HUES48 (cell line): ENCODE data around the gene DNASE2B.

Experiments used
- H3K27ac ChIP-seq: one replicate; pipeline ENCODE4 v1.7.0; 2013; ENCODE audit warnings: low read depth, low read length, inconsistent platforms
- H3K27me3 ChIP-seq: 2 replicates; pipeline ENCODE4 v1.6.1; 2013; ENCODE audit warnings: mild to moderate bottlenecking, low read length; ENCODE audit not compliant: control insufficient read depth, insufficient read depth
- H3K36me3 ChIP-seq: 2 replicates; pipeline ENCODE4 v1.6.1; 2013; ENCODE audit warnings: low read length; ENCODE audit not compliant: control insufficient read depth, insufficient read depth
- H3K4me1 ChIP-seq: 2 replicates; pipeline ENCODE4 v1.6.1; 2013; ENCODE audit warnings: mild to moderate bottlenecking, low read length; ENCODE audit not compliant: control insufficient read depth, insufficient read depth
- H3K4me3 ChIP-seq: 2 replicates; pipeline ENCODE4 v1.5.1; 2013; ENCODE audit warnings: mild to moderate bottlenecking, low read depth, low read length
- H3K9ac ChIP-seq: 2 replicates; pipeline ENCODE4 v1.6.1; 2013; ENCODE audit warnings: mild to moderate bottlenecking, low read depth, low read length, moderate library complexity
- H3K9me3 ChIP-seq: 2 replicates; pipeline ENCODE4 v1.6.1; 2013; ENCODE audit warnings: low read length; ENCODE audit not compliant: control insufficient read depth, insufficient read depth

The DNASE2B gene

GRCh38 chr1:84422909-84423308 lies 24.6 kb downstream of the DNASE2B start:
- Histone ChIP-seq H3K4me3 (no peak overlapping the region), H3K9ac (no peak overlapping the region), H3K36me3 (no peaks in the 10 kb centered on the region), H3K9me3 (no peaks in the 10 kb centered on the region), H3K27me3 (no peaks in the 10 kb centered on the region), H3K27ac (no peak overlapping the region), H3K4me1 (no peaks in the 10 kb centered on the region)

- H3K27me3 ChIP-seq: no peaks in the 10 kb centered on the region
- no peak overlapping the region for H3K4me3 ChIP-seq
- H3K27ac ChIP-seq: no peak overlapping the region
- H3K9me3 ChIP-seq: no peaks in the 10 kb centered on the region
- H3K9ac ChIP-seq: no peak overlapping the region
- no peaks in the 10 kb centered on the region for H3K4me1 ChIP-seq
- H3K36me3 ChIP-seq: no peaks in the 10 kb centered on the region
Observed at GRCh38 chr1:84424513-84425149, 26.3 kb downstream of the DNASE2B start.

- no peaks in the 10 kb centered on the region for H3K9me3 ChIP-seq
- no peaks in the 10 kb centered on the region for H3K36me3 ChIP-seq
- no peak overlapping the region for H3K4me3 ChIP-seq
- H3K4me1 ChIP-seq: no peaks in the 10 kb centered on the region
- H3K27me3 ChIP-seq: no peaks in the 10 kb centered on the region
- no peak overlapping the region for H3K9ac ChIP-seq
- no peak overlapping the region for H3K27ac ChIP-seq
Observed at GRCh38 chr1:84425150-84425896, 27.0 kb downstream of the DNASE2B start.

GRCh38 chr1:84426376-84426775 lies 28.1 kb downstream of the DNASE2B start:
- Histone ChIP-seq H3K9ac (no peak overlapping the region), H3K4me1 (no peaks in the 10 kb centered on the region), H3K27ac (no peak overlapping the region)

GRCh38 chr1:84427250-84428188 lies 29.2 kb downstream of the DNASE2B start:
- no peak overlapping the region for H3K9ac ChIP-seq
- no peaks in the 10 kb centered on the region for H3K36me3 ChIP-seq
- no peak overlapping the region for H3K4me3 ChIP-seq
- H3K27me3 ChIP-seq: no peaks in the 10 kb centered on the region
- no peaks in the 10 kb centered on the region for H3K9me3 ChIP-seq
- H3K4me1 ChIP-seq: no peaks in the 10 kb centered on the region
- H3K27ac ChIP-seq: no peak overlapping the region

More at GRCh38 chr1:84426376-84426775, 28.1 kb downstream of the DNASE2B start:
- Histone ChIP-seq H3K4me3 (no peak overlapping the region), H3K36me3 (no peaks in the 10 kb centered on the region), H3K27me3 (no peaks in the 10 kb centered on the region), H3K9me3 (no peaks in the 10 kb centered on the region)

- no peak overlapping the region for H3K9ac ChIP-seq
- no peak overlapping the region for H3K4me3 ChIP-seq
- no peaks in the 10 kb centered on the region for H3K9me3 ChIP-seq
- no peaks in the 10 kb centered on the region for H3K36me3 ChIP-seq
- no peaks in the 10 kb centered on the region for H3K27me3 ChIP-seq
- no peak overlapping the region for H3K27ac ChIP-seq
- no peaks in the 10 kb centered on the region for H3K4me1 ChIP-seq
Observed at GRCh38 chr1:84428235-84428634, 30.0 kb downstream of the DNASE2B start.

- H3K4me3 ChIP-seq: no peak overlapping the region
- H3K9me3 ChIP-seq: no peaks in the 10 kb centered on the region
- 0 out of 2 replicates have a peak, but pooled peaks cover 3% of the 10 kb centered on the region for H3K4me1 ChIP-seq
- H3K9ac ChIP-seq: no peak overlapping the region
- no peaks in the 10 kb centered on the region for H3K36me3 ChIP-seq
- no peaks in the 10 kb centered on the region for H3K27me3 ChIP-seq
- H3K27ac ChIP-seq: no peak overlapping the region
Observed at GRCh38 chr1:84429231-84429630, 30.9 kb downstream of the DNASE2B start.

GRCh38 chr1:84430546-84430945 lies 32.3 kb downstream of the DNASE2B start:
- no peak overlapping the region for H3K9ac ChIP-seq
- no peaks in the 10 kb centered on the region for H3K9me3 ChIP-seq
- no peaks in the 10 kb centered on the region for H3K27me3 ChIP-seq
- no peak overlapping the region for H3K4me3 ChIP-seq
- no peak overlapping the region for H3K27ac ChIP-seq
- 0 out of 2 replicates have a peak, but pooled peaks cover 3% of the 10 kb centered on the region for H3K4me1 ChIP-seq
- H3K36me3 ChIP-seq: no peaks in the 10 kb centered on the region

GRCh38 chr1:84433258-84434080 lies 35.2 kb downstream of the DNASE2B start:
- Histone ChIP-seq H3K27me3 (no peaks in the 10 kb centered on the region), H3K36me3 (no peaks in the 10 kb centered on the region), H3K9ac (no peak overlapping the region), H3K9me3 (no peaks in the 10 kb centered on the region), H3K4me3 (no peak overlapping the region), H3K4me1 (peaks cover 13% of the 10 kb centered on the region), H3K27ac (no peak overlapping the region)

GRCh38 chr1:84434081-84434769 lies 35.9 kb downstream of the DNASE2B start:
- no peaks in the 10 kb centered on the region for H3K36me3 ChIP-seq
- H3K4me3 ChIP-seq: no peak overlapping the region
- peaks cover 13% of the 10 kb centered on the region for H3K4me1 ChIP-seq
- no peak overlapping the region for H3K27ac ChIP-seq
- no peaks in the 10 kb centered on the region for H3K27me3 ChIP-seq
- no peaks in the 10 kb centered on the region for H3K9me3 ChIP-seq
- no peak overlapping the region for H3K9ac ChIP-seq
